ENCODE results near the gene EIF2B4. TPM values are rescaled to one million over a fixed set of nuclear protein-coding genes. Genes with fewer than 3 reads are reported as not detected.

Gene EIF2B4
- total and polyA plus RNA-seq, 2 of the 8 experiments (the other 6 are each of a cell fraction or from before 2014, with no cell fraction given), result 60.0 to 63.2 TPM

- no peak overlapping the region for H2BK20ac ChIP-seq (ENCODE audit: low read length)
- H2BK5ac ChIP-seq (ENCODE audit: low read depth, low read length), result no peak overlapping the region
- WGBS, 2 experiments (ENCODE audit: extremely low coverage in 1 of 2, insufficient coverage in 1 of 2, insufficient read length in 1 of 2, insufficient replicate concordance in 2 of 2, low coverage in 1 of 2, low lambda C conversion rate in 2 of 2, missing lambda C conversion rate in 1 of 2), result 53% methylated on average over 16 of the region's 16 CpGs; no CpG with 5 or more reads in 1 of the 2 experiments
- H3K79me2 ChIP-seq (ENCODE audit: control insufficient read depth in 1 of 2, insufficient read depth in 2 of 2, low read length in 2 of 2), result peaks cover 26 to 63% of the 10 kb centered on the region in 2 experiments
- no peaks in the 10 kb centered on the region for H3K27me3 ChIP-seq (replicated peaks in 1 of 4; ENCODE audit: control insufficient read depth in 3 of 4, extremely low read depth in 1 of 4, insufficient read depth in 3 of 4, low read length in 3 of 4)
- no peak overlapping the region for H2AK5ac ChIP-seq (ENCODE audit: low read depth, low read length)
- H4K5ac ChIP-seq (ENCODE audit: insufficient read length, low read depth, low read length), result no peak overlapping the region
- H4K91ac ChIP-seq (replicated peaks; ENCODE audit: insufficient read length, low read length), result no peak overlapping the region
- H3K27ac ChIP-seq (ENCODE audit: low read depth, low read length), result no peak overlapping the region
- no peak overlapping the region for H3K56ac ChIP-seq (replicated peaks; ENCODE audit: insufficient read length, low read depth, low read length)
- H3K23ac ChIP-seq (ENCODE audit: insufficient read length), result no peak overlapping the region
- no peak overlapping the region for H2AFZ ChIP-seq (ENCODE audit: low read length)
- peak in 1 of 2 experiments; percentile 50 for DNase-seq (ENCODE audit: low read depth in 1 of 2, low spot score in 2 of 2)
- H3K79me1 ChIP-seq (ENCODE audit: low read depth, low read length), result no peaks in the 10 kb centered on the region
- no peak overlapping the region for H2BK15ac ChIP-seq (ENCODE audit: low read length)
- POLR2A ChIA-PET (ENCODE audit: partially characterized antibody), result interaction anchor here (0.9 to 4.1 kb wide), 11 partner anchors 10 to 220 kb away, joined by 3 to 48 read pairs (median 5); partner anchors contain the start of genes EIF2B4, GTF3C2, NRBP1 and SNX17
- no peaks in the 10 kb centered on the region for H3K9me3 ChIP-seq (ENCODE audit: insufficient read depth in 2 of 2, low read depth in 1 of 2, low read length in 1 of 2)
- peak overlapping the region; percentile 70 to 87 for H3K4me2 ChIP-seq (ENCODE audit: insufficient read depth in 1 of 2, low read depth in 2 of 2, low read length in 2 of 2)
- no peak overlapping the region for H2BK120ac ChIP-seq (replicated peaks; ENCODE audit: low read depth, low read length)
- peak; percentile 88 for FAIRE-seq
- no peak overlapping the region for H3K9ac ChIP-seq (replicated peaks in 1 of 4; ENCODE audit: extremely low read depth in 1 of 4, low read depth in 3 of 4, low read length in 3 of 4)
- H3K14ac ChIP-seq (ENCODE audit: insufficient read length), result no peak overlapping the region
- peaks cover 3 to 6% of the 10 kb centered on the region in 2 experiments for H4K20me1 ChIP-seq (replicated peaks in 1 of 2; ENCODE audit: control insufficient read depth in 1 of 2, insufficient read depth in 2 of 2, low read length in 2 of 2)
- H3K4me1 ChIP-seq (replicated peaks in 1 of 4; ENCODE audit: control insufficient read depth in 3 of 4, insufficient read depth in 4 of 4, low read length in 3 of 4), result peaks cover 0 to 5% (median 3%) of the 10 kb centered on the region in 4 experiments; a peak in 4 of 7 replicates
- H3K4ac ChIP-seq (replicated peaks; ENCODE audit: insufficient read length, low read depth, low read length), result no peak overlapping the region
- no peak overlapping the region for H3K18ac ChIP-seq (ENCODE audit: extremely low read depth, low read length)
- H3K23me2 ChIP-seq (ENCODE audit: low read depth, low read length), result peaks cover 7% of the 10 kb centered on the region
- peak overlapping the region; percentile 68 to 96 (median 92); a peak in 7 of 8 replicates for H3K4me3 ChIP-seq (ENCODE audit: extremely low read depth in 1 of 4, insufficient read depth in 2 of 4, low read depth in 3 of 4, low read length in 4 of 4)
- H3K36me3 ChIP-seq (ENCODE audit: control insufficient read depth in 2 of 4, insufficient read depth in 4 of 4, low read length in 3 of 4), result peaks cover 0 to 4% (median 0%) of the 10 kb centered on the region in 4 experiments; a peak in 2 of 8 replicates
- CTCF ChIA-PET (ENCODE audit: partially characterized antibody), result interaction anchor here (0.6 to 2.0 kb wide), 11 partner anchors 10 to 374 kb away, joined by 3 to 16 read pairs (median 3); partner anchors contain the start of gene NRBP1
- H4K8ac ChIP-seq (ENCODE audit: extremely low read depth, insufficient read depth, low read length), result no peak overlapping the region; the same call in 1 of the 2 replicates
- H2BK12ac ChIP-seq (ENCODE audit: low read depth, low read length), result no peak overlapping the region
- TF ChIP-seq KDM1A (IDR thresholded peaks at IDR 0.05; ENCODE audit: borderline replicate concordance, low read length), result no peak
- TF ChIP-seq FOSL1 (IDR thresholded peaks at IDR 0.05; ENCODE audit: insufficient read depth, low read depth, low read length), result no peak
- no peak for TF ChIP-seq SP1 (IDR thresholded peaks at IDR 0.05; ENCODE audit: low read depth, low read length)
- TF ChIP-seq RAD21 (IDR thresholded peaks at IDR 0.05 in 1 of 2, conservative IDR thresholded peaks at IDR 0.05 in 1 of 2; ENCODE audit: low read depth in 2 of 2, low read length in 2 of 2), result peak; percentile 64 to 75
- no peak for TF ChIP-seq JUND (IDR thresholded peaks at IDR 0.05; ENCODE audit: low read length)
- no peak for TF ChIP-seq ATF2 (IDR thresholded peaks at IDR 0.05; ENCODE audit: low read length)
- no peak for TF ChIP-seq EGR1 (IDR thresholded peaks at IDR 0.05; ENCODE audit: borderline replicate concordance, low read depth, low read length)
- TF ChIP-seq SP4 (IDR thresholded peaks at IDR 0.05; ENCODE audit: low read length), result no peak
- TF ChIP-seq SIRT6 (IDR thresholded peaks at IDR 0.05; ENCODE audit: low read length), result no peak
- no peak for TF ChIP-seq ZNF274 (IDR thresholded peaks at IDR 0.05; ENCODE audit: borderline replicate concordance, extremely low read depth, low read length)
- TF ChIP-seq BRCA1 (IDR thresholded peaks at IDR 0.05; ENCODE audit: low read depth, low read length), result no peak
Measured at GRCh38 chr2:27407798-27408491, 37.8 kb upstream of the EIF2B4 start.
